Neural progenitor cell (in vitro differentiated cells): ENCODE measurements around the gene GNAT1. TPM values are rescaled to one million over a fixed set of nuclear protein-coding genes. Genes with fewer than 3 reads are reported as not detected.
"Not testable (repeated sequence)": the region's sequence is repeated elsewhere in the genome, so short reads cannot be mapped to it uniquely, and the experiment has no call there.

ENCODE experiments used
- DNase-seq: peaks from one replicate; pipeline ENCODE4 v3.0.0-alpha.2; 2016; ENCODE audit warnings: low spot score
- H2AFZ ChIP-seq: fragments of 200-600 bp; sonication (generic); replicated peaks from 2 replicates; pipeline ENCODE4 v1.6.1; 2016; ENCODE audit warnings: antibody characterized with exemption
- H3F3A ChIP-seq: fragments of 200-600 bp; sonication (generic); 2 replicates; pipeline ENCODE4 v1.6.1; 2016; ENCODE audit warnings: antibody characterized with exemption, low read depth
- H3K27ac ChIP-seq: fragments of 200-600 bp; sonication (generic); 2 replicates; pipeline ENCODE4 v1.5.1; 2016; ENCODE audit warnings: mild to moderate bottlenecking
- H3K27me3 ChIP-seq: fragments of 200-600 bp; sonication (generic); 2 replicates; pipeline ENCODE4 v1.6.1; 2016; ENCODE audit warnings: mild to moderate bottlenecking, moderate library complexity
- H3K36me3 ChIP-seq: fragments of 200-600 bp; sonication (generic); 2 replicates; pipeline ENCODE4 v1.5.1; 2016
- H3K4me1 ChIP-seq: fragments of 200-600 bp; sonication (generic); 2 replicates; pipeline ENCODE4 v1.6.1; 2016; ENCODE audit warnings: mixed run types
- H3K4me2 ChIP-seq: fragments of 200-600 bp; sonication (generic); 2 replicates; pipeline ENCODE4 v1.6.1; 2016
- H3K4me3 ChIP-seq: fragments of 200-600 bp; sonication (generic); 2 replicates; pipeline ENCODE4 v1.5.1; 2016
- H3K79me2 ChIP-seq: fragments of 200-600 bp; sonication (generic); 2 replicates; pipeline ENCODE4 v1.6.1; 2016; ENCODE audit warnings: low read depth
- H3K9ac ChIP-seq: fragments of 200-600 bp; sonication (generic); 2 replicates; pipeline ENCODE4 v1.6.1; 2016
- H3K9me3 ChIP-seq: fragments of 200-600 bp; sonication (generic); 2 replicates; pipeline ENCODE4 v1.5.1; 2016; ENCODE audit warnings: low read depth
- H4K20me1 ChIP-seq: fragments of 200-600 bp; sonication (generic); 2 replicates; pipeline ENCODE4 v1.6.1; 2016; ENCODE audit warnings: low read depth
- H3K27ac Mint-ChIP-seq: 3 replicates; pipeline ENCODE4 v1.8.0; 2021; ENCODE audit warnings: mixed read lengths
- H3K27me3 Mint-ChIP-seq: 2 replicates; pipeline ENCODE4 v1.8.0; 2022; ENCODE audit warnings: low read depth, mild to moderate bottlenecking, inconsistent platforms, moderate library complexity, mixed read lengths; ENCODE audit not compliant: insufficient read depth
- H3K36me3 Mint-ChIP-seq: 3 replicates; pipeline ENCODE4 v1.8.0; 2021; ENCODE audit warnings: mixed read lengths
- H3K4me1 Mint-ChIP-seq: 3 replicates; pipeline ENCODE4 v1.8.0; 2021; ENCODE audit warnings: mixed read lengths
- H3K4me3 Mint-ChIP-seq: 3 replicates; pipeline ENCODE4 v1.8.0; 2021; ENCODE audit warnings: mild to moderate bottlenecking, moderate library complexity, mixed read lengths
- H3K9me3 Mint-ChIP-seq: 3 replicates; pipeline ENCODE4 v1.8.0; 2020; ENCODE audit warnings: mixed read lengths
- EZH2 ChIP-seq: fragments of 200-600 bp; sonication (generic); IDR thresholded peaks from 2 replicates; pipeline ENCODE4 v1.6.1; 2017; ENCODE audit warnings: antibody characterized with exemption, mild to moderate bottlenecking, moderate library complexity
- EZH2phosphoT487 ChIP-seq: fragments of 200-600 bp; sonication (generic); IDR thresholded peaks from 2 replicates; pipeline ENCODE4 v1.6.1; 2017; ENCODE audit warnings: antibody characterized with exemption
- total RNA-seq: library from RNA; depleted of rRNA; stranded (reverse); fragments of >200 nt; gene quantifications from 2 replicates; pipeline ENCODE4 v1.2.3, GENCODE V29; 2015; ENCODE audit warnings: low replicate concordance
- TF ChIP-seq, protein P1 (sequence below): fragments of 200-600 bp; sonication (generic); IDR thresholded peaks from 2 replicates; pipeline ENCODE4 v1.5.1; 2017; ENCODE audit warnings: antibody characterized with exemption, mild to moderate bottlenecking

GNAT1 gene
- total RNA-seq, 1 donor from 2014 or later, result not detected

GRCh38 chr3:50224639-50225038, 33.2 kb downstream of the GNAT1 start:
- H4K20me1 ChIP-seq, result no peaks in the 10 kb centered on the region
- no peak overlapping the region for H3K4me2 ChIP-seq
- no peak overlapping the region for H2AFZ ChIP-seq
- Mint-ChIP-seq H3K4me3 (no peak overlapping the region), H3K9me3 (no peaks in the 10 kb centered on the region), H3K27me3 (peaks cover 13% of the 10 kb centered on the region), H3K4me1 (peaks cover 51% of the 10 kb centered on the region), H3K36me3 (no peaks in the 10 kb centered on the region), H3K27ac (no peak overlapping the region)
- no peak overlapping the region for H3K9ac ChIP-seq
- no peaks in the 10 kb centered on the region for H3K79me2 ChIP-seq
- H3K27ac ChIP-seq, result no peak overlapping the region
- H3K27me3 ChIP-seq, result peaks cover 16% of the 10 kb centered on the region
- no peak for TF ChIP-seq EZH2phosphoT487
- TF ChIP-seq, protein P1, sequence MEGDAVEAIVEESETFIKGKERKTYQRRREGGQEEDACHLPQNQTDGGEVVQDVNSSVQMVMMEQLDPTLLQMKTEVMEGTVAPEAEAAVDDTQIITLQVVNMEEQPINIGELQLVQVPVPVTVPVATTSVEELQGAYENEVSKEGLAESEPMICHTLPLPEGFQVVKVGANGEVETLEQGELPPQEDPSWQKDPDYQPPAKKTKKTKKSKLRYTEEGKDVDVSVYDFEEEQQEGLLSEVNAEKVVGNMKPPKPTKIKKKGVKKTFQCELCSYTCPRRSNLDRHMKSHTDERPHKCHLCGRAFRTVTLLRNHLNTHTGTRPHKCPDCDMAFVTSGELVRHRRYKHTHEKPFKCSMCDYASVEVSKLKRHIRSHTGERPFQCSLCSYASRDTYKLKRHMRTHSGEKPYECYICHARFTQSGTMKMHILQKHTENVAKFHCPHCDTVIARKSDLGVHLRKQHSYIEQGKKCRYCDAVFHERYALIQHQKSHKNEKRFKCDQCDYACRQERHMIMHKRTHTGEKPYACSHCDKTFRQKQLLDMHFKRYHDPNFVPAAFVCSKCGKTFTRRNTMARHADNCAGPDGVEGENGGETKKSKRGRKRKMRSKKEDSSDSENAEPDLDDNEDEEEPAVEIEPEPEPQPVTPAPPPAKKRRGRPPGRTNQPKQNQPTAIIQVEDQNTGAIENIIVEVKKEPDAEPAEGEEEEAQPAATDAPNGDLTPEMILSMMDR, result no peak
- no peak for TF ChIP-seq EZH2
- peaks cover 14% of the 10 kb centered on the region for H3K4me1 ChIP-seq
- peaks cover 14% of the 10 kb centered on the region for H3F3A ChIP-seq
- H3K36me3 ChIP-seq, result no peaks in the 10 kb centered on the region
- H3K9me3 ChIP-seq, result no peaks in the 10 kb centered on the region
- no peak overlapping the region for H3K4me3 ChIP-seq
- peak; percentile 27 for DNase-seq

- peak overlapping the region; percentile 67 for H3K4me3 ChIP-seq
- H3K79me2 ChIP-seq, result no peaks in the 10 kb centered on the region
- H3K36me3 ChIP-seq, result no peaks in the 10 kb centered on the region
- H3F3A ChIP-seq, result peaks cover 14% of the 10 kb centered on the region
- H3K4me3 Mint-ChIP-seq, result peak overlapping the region; percentile 86
- TF ChIP-seq, protein P1, result no peak
- peak; percentile 36 for TF ChIP-seq EZH2phosphoT487
- no peaks in the 10 kb centered on the region for H3K9me3 ChIP-seq
- no peak overlapping the region for H3K9ac ChIP-seq
- no peak overlapping the region for H3K27ac ChIP-seq
- H3K4me1 Mint-ChIP-seq, result peaks cover 56% of the 10 kb centered on the region
- H3K27me3 ChIP-seq, result peaks cover 16% of the 10 kb centered on the region
- H3K27ac Mint-ChIP-seq, result peak overlapping the region; percentile 91
- H2AFZ ChIP-seq, result peak overlapping the region; percentile 75
- H4K20me1 ChIP-seq, result no peaks in the 10 kb centered on the region
- DNase-seq, result no peak
- H3K9me3 Mint-ChIP-seq, result no peaks in the 10 kb centered on the region
- peaks cover 25% of the 10 kb centered on the region for H3K4me1 ChIP-seq
- H3K27me3 Mint-ChIP-seq, result peaks cover 13% of the 10 kb centered on the region
- H3K4me2 ChIP-seq, result peak overlapping the region; percentile 92
- H3K36me3 Mint-ChIP-seq, result peaks cover 3% of the 10 kb centered on the region
Observed at GRCh38 chr3:50226888-50227389, 35.5 kb downstream of the GNAT1 start.

GRCh38 chr3:50227390-50228183, 36.2 kb downstream of the GNAT1 start:
- peak; percentile 97 for DNase-seq
- TF ChIP-seq EZH2 (no peak), EZH2phosphoT487 (no peak)
- TF ChIP-seq, protein P1, result peak; percentile 79
- Histone ChIP-seq H4K20me1 (no peaks in the 10 kb centered on the region), H3K9ac (peak overlapping the region; percentile 23), H3K79me2 (no peaks in the 10 kb centered on the region), H3K4me1 (peaks cover 28% of the 10 kb centered on the region), H3K9me3 (no peaks in the 10 kb centered on the region), H3K4me2 (peak overlapping the region; percentile 92), H3K36me3 (no peaks in the 10 kb centered on the region), H3K4me3 (peak overlapping the region; percentile 67), H3K27ac (peak overlapping the region; percentile 90), H3F3A (peaks cover 14% of the 10 kb centered on the region), H2AFZ (peak overlapping the region; percentile 75), H3K27me3 (peaks cover 16% of the 10 kb centered on the region)
- Mint-ChIP-seq H3K4me3 (peak overlapping the region; percentile 91), H3K36me3 (peaks cover 3% of the 10 kb centered on the region), H3K27me3 (peaks cover 13% of the 10 kb centered on the region), H3K9me3 (no peaks in the 10 kb centered on the region), H3K4me1 (peaks cover 57% of the 10 kb centered on the region), H3K27ac (peak overlapping the region; percentile 96)

GRCh38 chr3:50228184-50228763, 36.9 kb downstream of the GNAT1 start:
- H3K9me3 Mint-ChIP-seq, H3K36me3 Mint-ChIP-seq, H3K9me3 ChIP-seq, H3K36me3 ChIP-seq, H4K20me1 ChIP-seq, H2AFZ ChIP-seq, DNase-seq, H3K79me2 ChIP-seq, H3K9ac ChIP-seq: not testable (repeated sequence)
- peak overlapping the region; percentile 67 for H3K4me3 ChIP-seq
- peaks cover 14% of the 10 kb centered on the region for H3F3A ChIP-seq
- Mint-ChIP-seq H3K27me3 (peaks cover 17% of the 10 kb centered on the region), H3K4me3 (peak overlapping the region; percentile 91), H3K27ac (peak overlapping the region; percentile 96), H3K4me1 (peaks cover 64% of the 10 kb centered on the region)
- peak overlapping the region; percentile 90 for H3K27ac ChIP-seq
- H3K27me3 ChIP-seq, result peaks cover 16% of the 10 kb centered on the region
- H3K4me2 ChIP-seq, result peak overlapping the region; percentile 92
- peaks cover 33% of the 10 kb centered on the region for H3K4me1 ChIP-seq
